Fibroblast of lung (primary cell): ENCODE measurements around the gene ANXA4.

Experiments
- EZH2 ChIP-seq: IDR thresholded peaks from 2 replicates; pipeline ENCODE4 v1.5.1; 2012; ENCODE audit warnings: low read length, control low read depth, mild to moderate bottlenecking; ENCODE audit errors: missing control alignments
- TF ChIP-seq, protein P1 (sequence below), 2 donors: IDR thresholded peaks in 1 of 2; conservative IDR thresholded peaks in 1 of 2; 1 replicate in 1 of 2; 2 replicates in 1 of 2; pipeline ENCODE4 v1.5.1; 2011 to 2012; ENCODE audit warnings: low read length in 2 of 2, control low read depth in 1 of 2, inconsistent platforms in 1 of 2, low read depth in 1 of 2, mild to moderate bottlenecking in 1 of 2

DNA sequence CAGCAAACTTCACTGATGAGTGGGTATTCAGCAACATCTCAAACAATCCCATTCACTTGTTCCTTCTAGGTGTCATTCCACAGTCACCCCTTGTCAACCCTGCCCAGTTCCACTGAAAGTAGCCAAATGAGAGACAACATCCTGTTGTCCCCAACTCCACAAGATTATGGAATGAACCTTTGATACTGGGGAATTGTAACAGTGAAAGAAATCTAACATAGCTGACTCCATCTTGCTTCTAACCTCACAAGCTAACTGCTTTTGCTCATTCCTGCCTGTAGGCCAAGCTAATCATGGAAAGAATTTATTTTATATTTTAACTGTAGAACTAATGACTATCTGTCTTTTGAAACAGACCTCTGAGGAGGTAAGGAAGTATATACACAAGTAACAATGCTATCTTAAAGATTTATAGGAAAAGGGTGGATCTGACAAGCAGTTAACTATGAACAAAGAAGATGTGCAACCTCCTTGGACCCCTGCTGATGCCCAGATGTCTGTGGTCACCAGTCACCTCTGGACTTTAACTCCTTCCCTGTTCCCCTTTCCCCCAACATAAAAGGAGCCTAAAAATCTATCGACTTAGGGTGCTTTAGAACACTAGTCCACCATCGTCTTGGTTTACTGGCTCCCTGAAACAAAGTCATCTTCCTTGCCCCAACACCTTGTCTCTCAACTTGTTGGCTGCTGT, 6.9 kb upstream of the ANXA4 start:
- TF ChIP-seq, protein P1, sequence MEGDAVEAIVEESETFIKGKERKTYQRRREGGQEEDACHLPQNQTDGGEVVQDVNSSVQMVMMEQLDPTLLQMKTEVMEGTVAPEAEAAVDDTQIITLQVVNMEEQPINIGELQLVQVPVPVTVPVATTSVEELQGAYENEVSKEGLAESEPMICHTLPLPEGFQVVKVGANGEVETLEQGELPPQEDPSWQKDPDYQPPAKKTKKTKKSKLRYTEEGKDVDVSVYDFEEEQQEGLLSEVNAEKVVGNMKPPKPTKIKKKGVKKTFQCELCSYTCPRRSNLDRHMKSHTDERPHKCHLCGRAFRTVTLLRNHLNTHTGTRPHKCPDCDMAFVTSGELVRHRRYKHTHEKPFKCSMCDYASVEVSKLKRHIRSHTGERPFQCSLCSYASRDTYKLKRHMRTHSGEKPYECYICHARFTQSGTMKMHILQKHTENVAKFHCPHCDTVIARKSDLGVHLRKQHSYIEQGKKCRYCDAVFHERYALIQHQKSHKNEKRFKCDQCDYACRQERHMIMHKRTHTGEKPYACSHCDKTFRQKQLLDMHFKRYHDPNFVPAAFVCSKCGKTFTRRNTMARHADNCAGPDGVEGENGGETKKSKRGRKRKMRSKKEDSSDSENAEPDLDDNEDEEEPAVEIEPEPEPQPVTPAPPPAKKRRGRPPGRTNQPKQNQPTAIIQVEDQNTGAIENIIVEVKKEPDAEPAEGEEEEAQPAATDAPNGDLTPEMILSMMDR (conservative IDR thresholded peaks at IDR 0.05 in 1 of 2, IDR thresholded peaks at IDR 0.05 in 1 of 2; ENCODE audit: low read depth in 1 of 2, low read length in 2 of 2) = no peak
- TF ChIP-seq EZH2 = no peak
